NCI-H510A (cell line): ENCODE results near the gene NLE1.
"Not testable (repeated sequence)": the region's sequence is repeated elsewhere in the genome, so short reads cannot be mapped to it uniquely, and the experiment has no call there.

ENCODE experiments used
- DNase-seq: peaks from one replicate; lab custom pipeline; 2025; lab: John Stamatoyannopoulos, UW

Gene NLE1

GRCh38 chr17:35162755-35163154 is 20.7 kb upstream of the NLE1 start:
- DNase-seq: no peak

GRCh38 chr17:35161281-35161761 is 19.2 kb upstream of the NLE1 start:
- DNase-seq: no peak

GRCh38 chr17:35160354-35161201 is 18.5 kb upstream of the NLE1 start:
- no peak for DNase-seq

- no peak for DNase-seq
Measured at GRCh38 chr17:35159940-35160339, 17.8 kb upstream of the NLE1 start.

GRCh38 chr17:35155246-35155645 is 13.1 kb upstream of the NLE1 start:
- DNase-seq: no peak

GRCh38 chr17:35154196-35155165 is 12.4 kb upstream of the NLE1 start:
- DNase-seq: no peak

- no peak for DNase-seq
Measured at GRCh38 chr17:35152421-35153140, 10.5 kb upstream of the NLE1 start.

GRCh38 chr17:35151080-35151479 is 9.0 kb upstream of the NLE1 start:
- DNase-seq: not testable (repeated sequence)

- no peak for DNase-seq
Measured at GRCh38 chr17:35149941-35150340, 7.8 kb upstream of the NLE1 start.

GRCh38 chr17:35148144-35148543 is 6.0 kb upstream of the NLE1 start:
- no peak for DNase-seq

GRCh38 chr17:35147375-35147905 is 5.3 kb upstream of the NLE1 start, which contains the start of gene UNC45B:
TSS of gene UNC45B (plus strand) at chr17:35147817. CDS start at chr17:35148264, 447 bp downstream.
- DNase-seq: no peak

- no peak for DNase-seq
Measured at GRCh38 chr17:35146214-35146833, 4.2 kb upstream of the NLE1 start.

GRCh38 chr17:35144840-35145239 is 2.7 kb upstream of the NLE1 start:
- no peak for DNase-seq

- DNase-seq: no peak
Measured at GRCh38 chr17:35142467-35142796, 329 bp upstream of the NLE1 start.

GRCh38 chr17:35138218-35138617 is 3.9 kb downstream of the NLE1 start:
- no peak for DNase-seq

GRCh38 chr17:35135322-35135721 is 6.8 kb downstream of the NLE1 start:
- DNase-seq: no peak

- DNase-seq: no peak
Measured at GRCh38 chr17:35132816-35133550, 9.1 kb downstream of the NLE1 start.

GRCh38 chr17:35132099-35132498 is 10.0 kb downstream of the NLE1 start:
- no peak for DNase-seq

- DNase-seq: no peak
Measured at GRCh38 chr17:35130392-35130791, 11.7 kb downstream of the NLE1 start.

- DNase-seq: no peak
Measured at GRCh38 chr17:35129973-35130351, 12.1 kb downstream of the NLE1 start.
